GM04503 (cell line): Measurements from ENCODE around the gene FAM117B.

Experiments used
- DNase-seq: peaks from one replicate; pipeline ENCODE4 v3.0.0-alpha.2; 2012; ENCODE audit warnings: low read depth

The FAM117B gene

GRCh38 chr2:202815548-202816360, 181.0 kb downstream of the FAM117B start:
- no peak for DNase-seq

GRCh38 chr2:202817771-202818170, 183.0 kb downstream of the FAM117B start:
- DNase-seq: no peak

- DNase-seq: no peak
Observed at GRCh38 chr2:202818321-202818720, 183.6 kb downstream of the FAM117B start.
